GM12878 (cell line): ENCODE results near the gene PTPN14. TPM values are rescaled to one million over a fixed set of nuclear protein-coding genes. Genes with fewer than 3 reads are reported as not detected.

Experiments
- ATAC-seq: fragments of 200-7000 bp; cut with Tn5 transposase; 3 replicates; pipeline ENCODE4 v1.9.1; 2020; ENCODE audit warnings: mild to moderate bottlenecking, moderate library complexity
- BruUV-seq: library from RNA; stranded (reverse); fragments of 400-500 nt; replicated peaks from 2 replicates; lab custom pipeline; 2021; lab: Mats Ljungman, UMichigan
- CTCF ChIA-PET: fragments of 300-600 bp; sonication (Branson Sonifier 250); formaldehyde crosslinking; extraction: SDS; loops from one replicate; lab custom pipeline; 2021; ENCODE audit warnings: inconsistent platforms; lab: Yijun Ruan, JAX
- POLR2A ChIA-PET: fragments of 350-600 bp; formaldehyde crosslinking; extraction: SDS; loops from one replicate; lab custom pipeline; 2021; ENCODE audit warnings: inconsistent platforms; lab: Charles Lee
- RAD21 ChIA-PET: fragments of 300-600 bp; sonication (Branson Sonifier 250); formaldehyde crosslinking; loops from one replicate; lab custom pipeline; 2023; ENCODE audit warnings: antibody characterized with exemption; ENCODE audit not compliant: unreplicated experiment; lab: Charles Lee
- SMC1A ChIA-PET: fragments of 300-600 bp; sonication (Branson Sonifier 250); formaldehyde crosslinking; loops from one replicate; lab custom pipeline; 2023; ENCODE audit not compliant: unreplicated experiment, uncharacterized antibody; lab: Charles Lee
- DNase-seq: peaks from one replicate; pipeline ENCODE4 v3.0.0-alpha.2; 2011; ENCODE audit warnings: low read depth, low spot score
- FAIRE-seq: peaks from 3 replicates; lab custom pipeline; 2011; peaks lifted over from hg19 to GRCh38; lab: Jason Lieb, UNC
- H2AFZ ChIP-seq: 2 replicates; pipeline ENCODE4 v1.6.0; 2011; ENCODE audit warnings: low read depth, low read length, control low read depth; ENCODE audit not compliant: control insufficient read depth
- H3K27ac ChIP-seq: 2 replicates; pipeline ENCODE4 v1.5.1; 2011; ENCODE audit warnings: control low read depth; ENCODE audit not compliant: control insufficient read depth, insufficient read depth
- H3K27me3 ChIP-seq, 2 experiments: replicated peaks in 1 of 2; 2 replicates each; pipeline versions ENCODE4 v1.6.0 to v1.6.1; 2011; ENCODE audit warnings: low read length in 1 of 2; ENCODE audit not compliant: control insufficient read depth in 2 of 2, insufficient read depth in 2 of 2
- H3K36me3 ChIP-seq, 2 experiments: 2 replicates each; pipeline ENCODE4 v1.5.1; 2011; ENCODE audit warnings: low read length in 1 of 2; ENCODE audit not compliant: control insufficient read depth in 2 of 2, insufficient read depth in 2 of 2
- H3K4me1 ChIP-seq: 2 replicates; pipeline ENCODE4 v1.6.1; 2011; ENCODE audit warnings: mild to moderate bottlenecking, low read length, moderate library complexity, mixed read lengths; ENCODE audit not compliant: control insufficient read depth, insufficient read depth
- H3K4me2 ChIP-seq: 2 replicates; pipeline ENCODE4 v1.6.0; 2011; ENCODE audit warnings: control low read depth; ENCODE audit not compliant: control insufficient read depth, insufficient read depth
- H3K4me3 ChIP-seq: fragments of 200-600 bp; sonication (generic); 2 replicates; pipeline ENCODE4 v1.5.1; 2016
- H3K79me2 ChIP-seq: 2 replicates; pipeline ENCODE4 v1.6.0; 2011; ENCODE audit warnings: low read length; ENCODE audit not compliant: control insufficient read depth, insufficient read depth
- H3K9ac ChIP-seq: 2 replicates; pipeline ENCODE4 v1.8.0; 2011; ENCODE audit warnings: low read length, control low read depth, mixed read lengths; ENCODE audit not compliant: control insufficient read depth, insufficient read depth
- H3K9me3 ChIP-seq: replicated peaks from 3 replicates; pipeline ENCODE4 v1.5.1; 2011; ENCODE audit warnings: mild to moderate bottlenecking, low read length; ENCODE audit not compliant: control insufficient read depth, insufficient read depth
- H4K20me1 ChIP-seq: 2 replicates; pipeline ENCODE4 v1.6.0; 2011; ENCODE audit not compliant: control insufficient read depth, insufficient read depth
- ASH2L ChIP-seq: fragments of 300-600, 200-600 bp; sonication (generic); IDR thresholded peaks from 2 replicates; pipeline ENCODE4 v1.6.1; 2017; ENCODE audit warnings: low read depth, mild to moderate bottlenecking, borderline replicate concordance
- CREM ChIP-seq: IDR thresholded peaks from 2 replicates; pipeline ENCODE4 v1.6.1; 2014; ENCODE audit warnings: antibody characterized with exemption, low read depth
- FOS ChIP-seq: IDR thresholded peaks from 3 replicates; pipeline ENCODE4 v1.6.1; 2011; ENCODE audit warnings: borderline replicate concordance; ENCODE audit not compliant: insufficient read length; ENCODE audit errors: extremely low read depth
- HDAC6 ChIP-seq: fragments of 200-600 bp; sonication (generic); IDR thresholded peaks from one replicate; pipeline ENCODE4 v1.8.0; 2017; ENCODE audit warnings: antibody characterized with exemption; ENCODE audit not compliant: unreplicated experiment
- MTA3 ChIP-seq: IDR thresholded peaks from 2 replicates; pipeline ENCODE4 v1.6.1; 2012; ENCODE audit warnings: low read length, inconsistent platforms, borderline replicate concordance
- RFX5 ChIP-seq: IDR thresholded peaks from 2 replicates; pipeline ENCODE4 v1.6.1; 2011; ENCODE audit warnings: low read depth, low read length, improper control_type of control experiment
- SMARCA5 ChIP-seq: fragments of 450-650 bp; IDR thresholded peaks from 2 replicates; pipeline ENCODE4 v1.6.1; 2017; ENCODE audit warnings: mild to moderate bottlenecking
- SMC3 ChIP-seq: IDR thresholded peaks from 2 replicates; pipeline ENCODE4 v1.6.1; 2011; ENCODE audit warnings: low read length, improper control_type of control experiment, borderline replicate concordance
- SUPT20H ChIP-seq: IDR thresholded peaks from 2 replicates; pipeline ENCODE4 v1.6.1; 2011; ENCODE audit warnings: low read depth, mild to moderate bottlenecking, low read length, moderate library complexity, borderline replicate concordance; ENCODE audit not compliant: control insufficient read depth
- TARDBP ChIP-seq: IDR thresholded peaks from 2 replicates; pipeline ENCODE4 v1.6.1; 2016; ENCODE audit warnings: borderline replicate concordance
- ZNF687 ChIP-seq: fragments of 450-650 bp; IDR thresholded peaks from 2 replicates; pipeline ENCODE4 v1.6.1; 2017; ENCODE audit warnings: mild to moderate bottlenecking, moderate library complexity
- WGBS: methylation state at CpG from one replicate; pipeline ENCODE4 v1.1.6; 2016; ENCODE audit warnings: low lambda C conversion rate; ENCODE audit not compliant: insufficient replicate concordance, insufficient coverage; ENCODE audit errors: missing lambda C conversion rate; 5-methylcytosine and 5-hydroxymethylcytosine counted together
- in situ Hi-C: fragments of 300-500 bp; cut with MboI; formaldehyde crosslinking; loops from 9 replicates; pipeline ENCODE4 v1.14.3; 2018; ENCODE audit warnings: mixed read lengths
- intact Hi-C: fragments of 100-400 bp; cut with micrococcal nuclease; formaldehyde crosslinking; loops from one replicate; pipeline ENCODE4 v1.14.2; 2022; ENCODE audit not compliant: unreplicated experiment
- polyA plus RNA-seq, 11 experiments: library from polyadenylated mRNA; depleted of rRNA in 4 of 11; unstranded in 6 of 11; stranded (reverse) in 5 of 11; fragments of >200 nt; fragmentation: Nextera tagmentation in 4 of 11; fragmentation: Illumina TruSeq in 1 of 11; extraction: Ambion mirVana in 4 of 11; extraction: Trizol in 1 of 11; gene quantifications; 1 replicate in 1 of 11; 2 replicates in 10 of 11; pipeline versions ENCODE4 v1.2.1 to v1.2.3, GENCODE V29; 2011 to 2016; ENCODE audit warnings: inconsistent platforms in 2 of 11, missing spikeins in 2 of 11, low read depth in 1 of 11
- total RNA-seq, 4 experiments: library from RNA; depleted of rRNA in 3 of 4; stranded (reverse); fragments of >200 nt in 3 of 4; fragmentation: Illumina TruSeq in 1 of 4; extraction: Trizol in 1 of 4; gene quantifications; 2 replicates each; pipeline versions ENCODE4 v1.2.1 to v1.2.3, GENCODE V29; 2013 to 2021
- TF ChIP-seq, protein P1 (sequence below), 3 experiments: IDR thresholded peaks in 2 of 3; conservative IDR thresholded peaks in 1 of 3; 2 replicates each; pipeline ENCODE4 v1.5.1; 2011; ENCODE audit warnings: low read depth in 3 of 3, low read length in 3 of 3, mild to moderate bottlenecking in 3 of 3, control low read depth in 2 of 3, moderate library complexity in 2 of 3, inconsistent platforms in 1 of 3, mixed read lengths in 1 of 3; ENCODE audit not compliant: control insufficient read depth in 2 of 3, insufficient read depth in 1 of 3; ENCODE audit errors: extremely low read depth in 1 of 3
- TF ChIP-seq, protein P2 (sequence below): IDR thresholded peaks from 2 replicates; pipeline ENCODE4 v1.6.1; 2012; ENCODE audit warnings: mild to moderate bottlenecking, low read depth, low read length

PTPN14 gene
- total and polyA plus RNA-seq, 10 of the 15 experiments (the other 5 are each of a cell fraction or from before 2014, with no cell fraction given): 0.05 to 5.1 (median 0.44) TPM

DNA sequence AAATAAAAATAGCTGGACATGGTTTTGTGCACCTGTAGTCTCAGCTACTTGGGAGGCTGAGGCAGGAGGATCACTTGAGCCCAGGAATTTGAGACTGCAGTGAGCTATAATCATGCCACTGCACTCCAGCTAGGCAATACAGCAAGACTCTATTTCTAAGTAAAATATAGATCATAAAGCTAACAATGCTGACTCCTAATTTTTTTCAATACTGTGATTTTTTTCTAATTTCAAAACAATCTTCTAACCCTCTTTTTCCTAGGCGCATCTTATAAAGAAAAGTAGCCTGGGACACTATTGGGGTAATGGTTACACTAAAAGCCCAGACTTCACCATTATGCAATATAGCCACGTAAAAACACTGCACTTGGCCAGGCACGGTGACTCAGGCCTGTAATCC lies 81.3 kb downstream of the PTPN14 start (continued):
- TF ChIP-seq FOS (no peak), SMARCA5 (no peak), RFX5 (no peak), SMC3 (no peak), CREM (no peak)
- TF ChIP-seq, all 136 proteins: peak for 0

DNA sequence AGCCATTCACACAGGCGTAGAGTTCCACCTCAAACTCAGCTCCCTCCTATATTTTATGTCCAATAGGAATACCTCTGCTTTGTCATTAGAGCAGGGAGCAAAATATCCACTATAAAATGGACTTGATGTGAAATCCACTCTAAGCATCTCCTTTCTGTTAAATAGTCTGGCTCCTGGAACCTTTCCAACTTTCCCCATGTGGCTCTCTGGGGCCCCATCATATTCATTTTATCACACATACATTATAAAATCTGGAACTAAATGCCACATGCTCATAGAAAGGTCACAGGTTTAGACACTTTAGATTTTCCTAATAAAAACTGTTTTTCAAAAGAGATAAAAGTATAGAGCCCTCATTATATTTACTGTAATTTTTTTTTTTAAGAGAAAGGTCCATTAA lies 82.1 kb downstream of the PTPN14 start:
- H3K36me3 ChIP-seq: no peaks in the 10 kb centered on the region
- ChIA-PET RAD21 (interaction anchor here (1.4 to 2.2 kb wide), 3 partner anchors 25 to 116 kb away, joined by 3 to 5 read pairs (median 4); no protein-coding TSS in a partner anchor), POLR2A (interaction anchor here (0.9 to 2.2 kb wide), 3 partner anchors 8 to 28 kb away, joined by 3 to 5 read pairs (median 5); no protein-coding TSS in a partner anchor), CTCF (interaction anchor here (0.9 to 2.5 kb wide), 6 partner anchors 8 to 137 kb away, joined by 3 to 7 read pairs (median 3); no protein-coding TSS in a partner anchor), SMC1A (interaction anchor here (0.9 to 3.2 kb wide), 10 partner anchors 12 to 113 kb away, joined by 3 to 25 read pairs (median 5); no protein-coding TSS in a partner anchor)
- no peak overlapping the region for H3K4me3 ChIP-seq
- WGBS: 0% methylated on average over 1 of the region's 1 CpG
- H3K4me1 ChIP-seq: no peaks in the 10 kb centered on the region
- no peaks in the 10 kb centered on the region for H3K9me3 ChIP-seq
- no peaks in the 10 kb centered on the region for H3K27me3 ChIP-seq
- intact Hi-C loops (no loop called here), in situ Hi-C loops (no loop called here)
- H3K9ac ChIP-seq: no peak overlapping the region
- H4K20me1 ChIP-seq: no peaks in the 10 kb centered on the region
- H3K79me2 ChIP-seq: no peaks in the 10 kb centered on the region
- ATAC-seq (no peak), DNase-seq (no peak), FAIRE-seq (no peak)
- H3K27ac ChIP-seq: no peak overlapping the region
- no peak overlapping the region for H2AFZ ChIP-seq
- H3K4me2 ChIP-seq: no peak overlapping the region
- BruUV-seq: no TSS peak
- TF ChIP-seq MTA3: no peak
- TF ChIP-seq ASH2L: no peak
- TF ChIP-seq HDAC6: no peak
- no peak for TF ChIP-seq SUPT20H
- TF ChIP-seq, protein P1, sequence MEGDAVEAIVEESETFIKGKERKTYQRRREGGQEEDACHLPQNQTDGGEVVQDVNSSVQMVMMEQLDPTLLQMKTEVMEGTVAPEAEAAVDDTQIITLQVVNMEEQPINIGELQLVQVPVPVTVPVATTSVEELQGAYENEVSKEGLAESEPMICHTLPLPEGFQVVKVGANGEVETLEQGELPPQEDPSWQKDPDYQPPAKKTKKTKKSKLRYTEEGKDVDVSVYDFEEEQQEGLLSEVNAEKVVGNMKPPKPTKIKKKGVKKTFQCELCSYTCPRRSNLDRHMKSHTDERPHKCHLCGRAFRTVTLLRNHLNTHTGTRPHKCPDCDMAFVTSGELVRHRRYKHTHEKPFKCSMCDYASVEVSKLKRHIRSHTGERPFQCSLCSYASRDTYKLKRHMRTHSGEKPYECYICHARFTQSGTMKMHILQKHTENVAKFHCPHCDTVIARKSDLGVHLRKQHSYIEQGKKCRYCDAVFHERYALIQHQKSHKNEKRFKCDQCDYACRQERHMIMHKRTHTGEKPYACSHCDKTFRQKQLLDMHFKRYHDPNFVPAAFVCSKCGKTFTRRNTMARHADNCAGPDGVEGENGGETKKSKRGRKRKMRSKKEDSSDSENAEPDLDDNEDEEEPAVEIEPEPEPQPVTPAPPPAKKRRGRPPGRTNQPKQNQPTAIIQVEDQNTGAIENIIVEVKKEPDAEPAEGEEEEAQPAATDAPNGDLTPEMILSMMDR (IDR thresholded peaks at IDR 0.05 in 2 of 3, conservative IDR thresholded peaks at IDR 0.05 in 1 of 3; ENCODE audit: control insufficient read depth in 2 of 3, extremely low read depth in 1 of 3, insufficient read depth in 1 of 3, low read depth in 3 of 3, low read length in 3 of 3): no peak
- no peak for TF ChIP-seq TARDBP
- TF ChIP-seq, protein P2, sequence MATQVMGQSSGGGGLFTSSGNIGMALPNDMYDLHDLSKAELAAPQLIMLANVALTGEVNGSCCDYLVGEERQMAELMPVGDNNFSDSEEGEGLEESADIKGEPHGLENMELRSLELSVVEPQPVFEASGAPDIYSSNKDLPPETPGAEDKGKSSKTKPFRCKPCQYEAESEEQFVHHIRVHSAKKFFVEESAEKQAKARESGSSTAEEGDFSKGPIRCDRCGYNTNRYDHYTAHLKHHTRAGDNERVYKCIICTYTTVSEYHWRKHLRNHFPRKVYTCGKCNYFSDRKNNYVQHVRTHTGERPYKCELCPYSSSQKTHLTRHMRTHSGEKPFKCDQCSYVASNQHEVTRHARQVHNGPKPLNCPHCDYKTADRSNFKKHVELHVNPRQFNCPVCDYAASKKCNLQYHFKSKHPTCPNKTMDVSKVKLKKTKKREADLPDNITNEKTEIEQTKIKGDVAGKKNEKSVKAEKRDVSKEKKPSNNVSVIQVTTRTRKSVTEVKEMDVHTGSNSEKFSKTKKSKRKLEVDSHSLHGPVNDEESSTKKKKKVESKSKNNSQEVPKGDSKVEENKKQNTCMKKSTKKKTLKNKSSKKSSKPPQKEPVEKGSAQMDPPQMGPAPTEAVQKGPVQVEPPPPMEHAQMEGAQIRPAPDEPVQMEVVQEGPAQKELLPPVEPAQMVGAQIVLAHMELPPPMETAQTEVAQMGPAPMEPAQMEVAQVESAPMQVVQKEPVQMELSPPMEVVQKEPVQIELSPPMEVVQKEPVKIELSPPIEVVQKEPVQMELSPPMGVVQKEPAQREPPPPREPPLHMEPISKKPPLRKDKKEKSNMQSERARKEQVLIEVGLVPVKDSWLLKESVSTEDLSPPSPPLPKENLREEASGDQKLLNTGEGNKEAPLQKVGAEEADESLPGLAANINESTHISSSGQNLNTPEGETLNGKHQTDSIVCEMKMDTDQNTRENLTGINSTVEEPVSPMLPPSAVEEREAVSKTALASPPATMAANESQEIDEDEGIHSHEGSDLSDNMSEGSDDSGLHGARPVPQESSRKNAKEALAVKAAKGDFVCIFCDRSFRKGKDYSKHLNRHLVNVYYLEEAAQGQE: no peak
- no peak for TF ChIP-seq ZNF687
